ENCODE measurements around the gene PDE4D. TPM values are rescaled to one million over a fixed set of nuclear protein-coding genes. Genes with fewer than 3 reads are reported as not detected.

Gene PDE4D
- total RNA-seq, 1 donor, result 27.7 TPM

- peak in 1 of 3 donors; percentile 21 for DNase-seq (ENCODE audit: low read depth in 2 of 3, low spot score in 2 of 3)
Observed at GRCh38 chr5:59276325-59276675, 617.2 kb downstream of the PDE4D start.

- peak in 2 of 3 donors; percentile 24 to 48 for DNase-seq (ENCODE audit: low read depth in 2 of 3, low spot score in 2 of 3)
Observed at GRCh38 chr5:59275510-59276324, 617.8 kb downstream of the PDE4D start.

- DNase-seq (ENCODE audit: low read depth in 2 of 3, low spot score in 2 of 3), result no peak
Observed at GRCh38 chr5:59275170-59275509, 618.4 kb downstream of the PDE4D start.

GRCh38 chr5:59274106-59274636, 619.4 kb downstream of the PDE4D start:
- DNase-seq (ENCODE audit: low read depth in 2 of 3, low spot score in 2 of 3), result no peak

GRCh38 chr5:59272809-59273427, 620.6 kb downstream of the PDE4D start:
- no peak for DNase-seq (ENCODE audit: low read depth in 2 of 3, low spot score in 2 of 3)

- DNase-seq (ENCODE audit: low read depth in 2 of 3, low spot score in 2 of 3), result no peak
Observed at GRCh38 chr5:59268756-59269415, 624.6 kb downstream of the PDE4D start.

GRCh38 chr5:59267033-59267432, 626.5 kb downstream of the PDE4D start:
- DNase-seq (ENCODE audit: low read depth in 2 of 3, low spot score in 2 of 3), result no peak

GRCh38 chr5:59266410-59266809, 627.1 kb downstream of the PDE4D start:
- no peak for DNase-seq (ENCODE audit: low read depth in 2 of 3, low spot score in 2 of 3)

GRCh38 chr5:59264639-59265245, 628.8 kb downstream of the PDE4D start:
- DNase-seq (ENCODE audit: low read depth in 2 of 3, low spot score in 2 of 3), result no peak

- DNase-seq (ENCODE audit: low read depth in 2 of 3, low spot score in 2 of 3), result no peak
Observed at GRCh38 chr5:59264013-59264412, 629.5 kb downstream of the PDE4D start.

GRCh38 chr5:59261969-59262368, 631.6 kb downstream of the PDE4D start:
- no peak for DNase-seq (ENCODE audit: low read depth in 2 of 3, low spot score in 2 of 3)

GRCh38 chr5:59260973-59261372, 632.6 kb downstream of the PDE4D start:
- DNase-seq (ENCODE audit: low read depth in 2 of 3, low spot score in 2 of 3), result no peak

GRCh38 chr5:59260200-59260599, 633.3 kb downstream of the PDE4D start:
- DNase-seq (ENCODE audit: low read depth in 2 of 3, low spot score in 2 of 3), result no peak

GRCh38 chr5:59259237-59259636, 634.3 kb downstream of the PDE4D start:
- no peak for DNase-seq (ENCODE audit: low read depth in 2 of 3, low spot score in 2 of 3)

- DNase-seq (ENCODE audit: low read depth in 2 of 3, low spot score in 2 of 3), result no peak
Observed at GRCh38 chr5:59257488-59258400, 635.8 kb downstream of the PDE4D start.

GRCh38 chr5:59256331-59256730, 637.2 kb downstream of the PDE4D start:
- DNase-seq (ENCODE audit: low read depth in 2 of 3, low spot score in 2 of 3), result no peak

GRCh38 chr5:59254055-59254687, 639.4 kb downstream of the PDE4D start:
- no peak for DNase-seq (ENCODE audit: low read depth in 2 of 3, low spot score in 2 of 3)

- no peak for DNase-seq (ENCODE audit: low read depth in 2 of 3, low spot score in 2 of 3)
Observed at GRCh38 chr5:59253625-59254024, 639.9 kb downstream of the PDE4D start.

- DNase-seq (ENCODE audit: low read depth in 2 of 3, low spot score in 2 of 3), result no peak
Observed at GRCh38 chr5:59251627-59252026, 641.9 kb downstream of the PDE4D start.

GRCh38 chr5:59249726-59250125, 643.8 kb downstream of the PDE4D start:
- no peak for DNase-seq (ENCODE audit: low read depth in 2 of 3, low spot score in 2 of 3)
